HG03139 (cell line): ENCODE data around the gene DIDO1.
"Not testable (repeated sequence)": the region's sequence is repeated elsewhere in the genome, so short reads cannot be mapped to it uniquely, and the experiment has no call there.

Experiments
- ATAC-seq: cut with Tn5 transposase; IDR thresholded peaks from one replicate; pipeline ENCODE4 v1.9.1; 2021; ENCODE audit not compliant: unreplicated experiment

The DIDO1 gene

DNA sequence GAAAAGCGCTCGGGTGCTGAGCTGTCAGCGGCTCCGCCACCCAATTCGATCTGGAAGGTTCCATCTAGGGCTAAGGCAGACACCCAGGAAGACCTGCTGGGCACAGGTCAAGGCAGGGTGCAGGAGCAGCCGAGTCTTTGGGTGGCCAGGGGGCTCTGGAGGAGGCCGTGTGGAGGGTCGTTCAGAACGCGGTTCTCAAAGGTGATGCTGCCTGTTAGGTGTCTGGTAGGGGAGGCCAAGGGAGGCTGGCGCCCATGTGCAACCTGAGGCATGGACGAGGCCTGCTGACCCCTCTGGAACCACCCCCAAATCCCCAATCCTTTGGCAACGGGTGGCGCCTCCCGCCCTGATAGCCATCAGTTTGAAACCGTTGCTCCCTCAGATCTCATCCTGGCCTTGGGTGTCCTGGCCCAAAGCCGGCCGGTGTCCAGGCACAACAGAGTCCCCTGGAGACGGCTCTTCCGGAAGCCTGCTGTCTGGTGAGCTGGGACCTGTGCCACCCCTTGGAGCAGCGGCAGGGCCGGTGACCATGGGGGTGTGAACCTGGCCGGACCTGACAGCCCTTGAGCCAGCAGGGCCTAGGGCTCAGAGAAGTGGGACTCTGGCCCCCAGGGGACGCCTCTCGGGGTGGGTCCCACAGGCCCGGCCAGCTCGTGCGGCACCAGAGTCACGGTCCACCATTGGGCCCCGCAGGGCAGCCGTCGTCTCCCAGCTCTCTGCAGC, 36.7 kb upstream of the DIDO1 start:
- ATAC-seq: no peak

DNA sequence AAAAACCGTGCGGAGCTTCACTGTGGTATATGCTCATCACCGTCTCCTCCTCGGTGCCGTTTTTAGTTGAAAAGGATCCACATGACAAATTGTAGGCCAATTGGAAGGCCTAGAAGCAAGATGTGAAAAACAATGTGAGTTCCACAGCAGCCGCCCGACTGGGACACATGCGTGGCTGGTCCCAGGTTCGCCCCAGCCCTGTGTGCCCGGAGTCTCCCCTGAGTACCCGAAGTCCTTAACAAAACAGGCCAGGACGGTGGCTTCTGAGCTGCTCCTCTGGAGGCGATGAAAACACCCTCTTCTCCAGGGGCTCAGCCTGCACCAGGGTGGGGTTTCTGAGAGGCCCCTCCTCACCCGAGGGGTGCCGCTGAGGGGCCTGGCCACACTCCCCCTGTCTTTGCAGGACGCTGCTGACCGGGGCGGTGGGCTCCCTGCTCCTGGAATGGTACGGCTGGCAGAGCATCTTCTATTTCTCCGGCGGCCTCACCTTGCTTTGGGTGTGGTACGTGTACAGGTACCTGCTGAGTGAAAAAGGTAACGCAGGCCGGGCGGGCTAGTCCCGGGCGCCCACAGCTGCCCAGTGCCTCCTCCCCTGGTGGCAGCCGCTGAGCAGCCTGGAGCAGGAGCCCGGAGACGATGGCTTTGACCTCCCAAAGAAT, 36.0 kb upstream of the DIDO1 start:
- no peak for ATAC-seq

DNA sequence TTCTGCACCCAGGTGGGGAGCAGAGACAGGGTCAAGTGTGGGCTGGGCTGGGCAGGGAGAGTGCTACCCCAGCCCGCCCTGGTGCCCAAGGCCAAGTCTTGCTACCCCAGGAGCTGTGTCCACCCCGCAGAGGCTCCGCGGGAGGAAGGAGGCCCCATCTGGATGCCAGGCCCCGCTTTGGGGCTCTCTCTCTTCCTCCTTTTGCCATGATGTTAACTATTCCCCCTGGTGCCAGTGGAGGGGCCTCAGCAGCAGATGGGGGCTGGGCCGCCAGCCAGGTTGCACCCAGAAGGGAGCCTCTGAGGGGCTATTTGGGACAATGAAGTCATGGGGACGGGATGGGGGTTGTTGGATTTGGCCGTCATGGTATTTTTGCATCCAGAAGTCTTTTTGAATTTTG, 35.5 kb upstream of the DIDO1 start:
- ATAC-seq: no peak

DNA sequence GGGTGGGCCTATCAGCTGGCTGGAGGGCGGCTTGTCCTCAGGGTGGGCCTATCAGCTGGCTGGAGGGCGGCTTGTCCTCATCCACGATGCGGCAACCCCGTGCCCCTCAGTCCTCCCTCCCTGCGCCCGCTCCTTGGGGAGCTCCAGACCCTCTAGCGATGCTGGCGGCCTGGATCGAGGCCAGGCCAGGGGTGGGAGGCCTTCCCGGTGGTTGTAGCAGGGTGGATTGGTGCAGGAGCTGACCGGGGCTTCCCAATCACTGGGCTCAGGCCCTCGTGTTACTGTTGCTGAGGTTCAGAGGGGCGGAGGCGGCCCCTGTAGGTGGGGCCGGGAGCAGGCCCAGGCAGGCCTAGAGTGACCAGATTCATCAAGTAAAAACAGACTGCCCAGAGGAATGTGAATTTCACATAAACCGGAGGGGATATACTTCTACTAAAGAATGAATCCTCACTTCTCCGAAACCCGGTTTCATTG, 35.0 kb upstream of the DIDO1 start:
- no peak for ATAC-seq

DNA sequence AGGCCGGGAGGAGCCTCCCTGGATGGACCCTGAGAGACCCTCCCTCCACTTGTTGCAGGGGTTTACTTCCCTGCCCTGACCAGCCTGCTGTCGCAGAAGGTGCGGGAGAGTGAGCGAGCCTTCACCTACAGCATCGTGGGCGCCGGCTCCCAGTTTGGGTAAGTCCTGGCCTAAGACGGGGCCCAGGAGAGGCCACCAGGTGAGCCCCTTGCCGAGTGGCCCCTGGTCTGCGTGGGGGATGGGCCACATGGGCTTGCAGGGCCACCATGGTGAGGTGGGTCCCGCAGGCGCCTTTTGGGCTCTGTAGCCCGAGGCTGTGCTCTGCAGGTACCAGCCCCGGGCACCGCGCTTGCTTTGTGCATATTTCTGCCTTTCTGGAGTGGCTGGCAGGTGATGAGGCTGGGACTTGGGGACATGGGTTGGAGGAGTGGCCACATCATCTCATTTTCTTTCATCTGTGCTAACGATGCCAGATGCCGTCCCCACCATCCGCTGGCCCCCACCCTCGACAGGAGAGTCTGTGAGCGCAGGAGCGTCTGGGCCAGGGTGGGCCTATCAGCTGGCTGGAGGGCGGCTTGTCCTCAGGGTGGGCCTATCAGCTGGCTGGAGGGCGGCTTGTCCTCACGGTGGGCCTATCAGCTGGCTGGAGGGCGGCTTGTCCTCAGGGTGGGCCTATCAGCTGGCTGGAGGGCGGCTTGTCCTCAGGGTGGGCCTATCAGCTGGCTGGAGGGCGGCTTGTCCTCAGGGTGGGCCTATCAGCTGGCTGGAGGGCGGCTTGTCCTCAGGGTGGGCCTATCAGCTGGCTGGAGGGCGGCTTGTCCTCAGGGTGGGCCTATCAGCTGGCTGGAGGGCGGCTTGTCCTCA, 34.4 kb upstream of the DIDO1 start:
- ATAC-seq: not testable (repeated sequence)

DNA sequence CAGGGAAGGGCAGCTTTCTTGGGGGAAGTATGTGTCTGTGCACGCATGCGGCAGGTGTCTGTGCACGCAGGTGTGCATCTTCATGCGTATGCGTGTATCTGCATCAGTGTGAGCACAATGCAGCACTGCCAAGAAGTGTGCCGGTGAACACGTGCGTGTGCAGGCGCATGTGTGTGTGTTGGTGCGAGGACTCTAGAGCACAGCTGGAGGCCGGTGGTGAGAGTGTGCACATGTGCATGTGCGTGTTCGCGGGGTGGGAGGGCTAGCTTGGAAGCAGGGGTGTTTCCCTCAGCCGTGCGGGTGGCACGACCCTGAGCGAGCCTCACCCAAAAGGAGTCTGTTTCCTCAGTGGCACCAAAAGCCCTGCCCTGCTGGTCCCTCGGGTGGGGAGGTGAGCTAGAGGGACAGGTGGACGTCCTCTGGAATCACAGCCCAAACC, 33.7 kb upstream of the DIDO1 start:
- no peak for ATAC-seq

DNA sequence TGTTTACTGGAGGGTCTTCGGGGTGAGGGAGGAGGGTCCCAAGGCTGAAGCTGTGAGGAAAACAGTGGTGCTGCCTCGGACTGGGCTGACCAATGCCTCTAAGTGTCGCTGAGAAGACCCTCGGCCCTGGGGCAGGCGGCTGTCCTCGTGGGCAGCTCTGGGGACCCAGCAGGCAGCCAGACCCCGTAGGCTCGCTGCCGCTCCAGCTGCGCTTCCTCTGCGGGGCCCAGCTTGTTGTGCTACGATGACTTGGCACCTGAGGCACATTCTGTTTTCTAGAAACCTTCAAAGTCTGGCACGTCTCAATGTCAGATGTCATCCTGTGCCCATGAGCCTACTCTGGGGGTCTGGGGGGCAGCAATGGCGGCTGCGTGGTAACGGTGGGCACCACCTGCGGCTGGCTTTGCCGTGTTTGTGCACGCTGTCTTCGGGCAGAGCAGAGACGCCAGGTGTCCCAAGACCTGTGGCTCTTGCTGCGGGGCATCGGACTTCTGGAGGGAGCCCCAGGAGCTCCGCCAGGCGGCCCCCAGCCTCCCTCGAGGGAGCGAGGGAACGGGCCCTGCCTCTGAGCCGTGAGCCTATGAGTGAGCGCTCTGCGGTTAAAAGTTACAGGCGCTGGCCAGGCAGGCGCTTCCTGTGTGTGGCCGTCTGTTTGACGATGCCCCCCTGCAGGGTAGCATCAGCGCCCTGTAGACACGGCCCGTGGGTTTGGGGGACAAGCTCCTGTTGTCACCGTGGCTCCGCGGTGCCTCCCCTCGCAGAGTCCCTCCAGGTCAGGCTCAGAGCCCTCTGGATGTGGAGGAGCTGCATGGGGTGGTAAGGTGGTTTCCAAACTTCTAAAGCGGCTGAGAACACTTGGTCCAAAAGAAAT, 33.0 kb upstream of the DIDO1 start:
- ATAC-seq: no peak

DNA sequence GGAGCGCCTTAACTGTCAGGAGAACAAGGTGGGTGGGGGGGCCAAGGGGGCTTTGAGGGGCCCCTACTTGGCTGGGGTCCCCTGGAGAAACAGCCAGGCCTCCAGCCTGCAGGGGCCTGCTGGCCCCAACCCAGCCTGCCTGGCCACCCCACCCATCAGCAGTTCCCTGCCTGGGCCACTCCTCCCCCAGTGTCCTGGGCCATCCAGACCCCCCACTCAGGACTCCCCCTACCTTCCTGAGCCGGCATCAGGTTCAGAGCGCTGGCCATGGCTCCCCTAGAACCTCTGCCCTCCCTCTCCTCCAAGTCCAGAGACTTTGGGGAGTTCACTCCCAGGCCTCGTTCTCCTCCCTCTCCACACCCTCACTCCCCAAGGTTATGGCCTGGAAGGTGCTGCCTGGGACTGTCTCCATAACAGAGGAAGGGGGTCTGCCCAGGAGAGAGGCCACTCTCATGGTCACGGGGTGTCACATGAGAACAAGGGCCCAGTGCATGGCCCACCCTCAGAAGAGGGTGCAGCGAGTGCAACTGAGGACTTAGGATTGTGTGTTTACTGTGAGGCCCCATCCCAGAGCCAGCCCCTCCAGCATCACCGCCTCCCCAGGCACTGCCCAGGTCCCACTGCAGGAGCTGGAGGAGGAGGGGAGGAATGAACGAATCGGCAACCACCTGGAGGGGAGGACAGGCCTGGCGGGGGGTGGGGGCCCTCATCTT, 32.2 kb upstream of the DIDO1 start:
- no peak for ATAC-seq

DNA sequence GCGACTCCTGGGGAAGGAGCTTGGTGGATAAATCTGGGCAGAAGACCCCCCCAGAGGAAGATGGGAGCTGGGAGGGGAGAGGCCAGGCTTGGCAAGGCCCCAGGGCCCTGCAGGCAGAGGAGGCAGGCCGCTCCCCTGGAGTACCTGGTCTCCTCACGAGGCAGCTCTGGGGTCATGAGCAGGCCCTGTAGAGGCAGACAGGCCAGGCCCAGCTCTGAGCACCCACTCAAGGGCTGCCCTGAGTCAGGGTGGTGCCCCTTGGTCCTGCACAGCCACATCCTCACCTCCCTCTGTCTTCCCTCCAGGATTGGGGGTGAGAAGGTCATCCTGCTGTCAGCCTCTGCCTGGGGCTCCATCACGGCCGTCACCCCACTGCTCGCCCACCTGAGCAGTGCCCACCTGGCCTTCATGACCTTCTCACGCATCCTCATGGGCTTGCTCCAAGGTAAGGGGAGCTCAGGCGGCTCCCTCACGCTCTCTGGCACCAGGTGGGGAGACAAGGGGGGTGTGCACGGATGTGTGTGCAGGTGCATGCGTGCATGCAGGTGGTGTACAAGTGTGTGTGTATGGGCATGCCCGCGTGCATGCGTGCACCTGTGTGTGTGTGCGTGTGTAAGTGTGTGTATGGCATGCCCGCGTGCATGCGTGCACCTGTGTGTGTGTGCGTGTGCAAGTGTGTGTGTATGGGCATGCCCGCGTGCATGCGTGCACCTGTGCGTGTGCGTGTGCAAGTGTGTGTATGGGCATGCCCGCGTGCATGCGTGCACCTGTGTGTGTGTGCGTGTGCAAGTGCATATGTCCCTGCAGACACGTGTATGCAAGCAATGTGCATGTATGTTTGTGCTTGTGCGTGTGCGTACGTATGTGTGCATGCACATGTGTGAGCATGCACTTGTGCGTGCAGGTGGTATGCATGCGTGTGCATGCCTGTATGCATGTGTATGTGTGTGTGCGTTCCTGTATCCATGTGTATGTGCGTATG, 31.1 kb upstream of the DIDO1 start:
- no peak for ATAC-seq

DNA sequence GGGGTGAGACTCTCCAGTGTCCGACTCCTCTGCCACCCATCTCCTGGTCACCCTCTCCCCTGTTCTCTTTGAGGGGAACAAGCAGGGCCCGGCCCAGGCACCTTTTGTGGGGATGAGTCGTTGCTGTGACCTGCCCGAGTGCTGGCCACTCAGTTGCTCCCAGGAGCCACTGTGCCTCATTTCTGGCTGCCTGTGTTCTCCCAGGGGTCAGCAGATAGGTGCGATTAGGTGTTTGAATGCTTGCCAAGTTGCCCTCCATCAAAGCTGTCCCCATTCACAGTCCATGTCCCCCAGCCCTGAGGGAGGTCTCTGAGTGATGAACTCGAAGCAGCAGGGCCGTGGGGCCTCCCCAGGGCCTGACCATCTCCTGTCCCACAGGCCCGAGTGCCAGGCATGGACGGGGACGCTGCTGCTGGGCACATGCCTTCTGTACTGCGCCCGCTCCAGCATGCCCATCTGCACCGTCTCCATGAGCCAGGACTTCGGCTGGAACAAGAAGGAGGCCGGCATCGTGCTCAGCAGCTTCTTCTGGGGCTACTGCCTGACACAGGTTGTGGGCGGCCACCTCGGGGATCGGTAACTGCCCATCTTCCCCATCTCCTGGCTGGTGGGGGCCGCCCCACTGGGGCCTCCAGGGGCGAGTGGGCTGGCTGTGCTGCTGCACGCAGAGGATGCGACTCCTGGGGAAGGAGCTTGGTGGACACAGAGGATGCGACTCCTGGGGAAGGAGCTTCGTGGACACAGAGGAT, 30.3 kb upstream of the DIDO1 start:
- no peak for ATAC-seq

DNA sequence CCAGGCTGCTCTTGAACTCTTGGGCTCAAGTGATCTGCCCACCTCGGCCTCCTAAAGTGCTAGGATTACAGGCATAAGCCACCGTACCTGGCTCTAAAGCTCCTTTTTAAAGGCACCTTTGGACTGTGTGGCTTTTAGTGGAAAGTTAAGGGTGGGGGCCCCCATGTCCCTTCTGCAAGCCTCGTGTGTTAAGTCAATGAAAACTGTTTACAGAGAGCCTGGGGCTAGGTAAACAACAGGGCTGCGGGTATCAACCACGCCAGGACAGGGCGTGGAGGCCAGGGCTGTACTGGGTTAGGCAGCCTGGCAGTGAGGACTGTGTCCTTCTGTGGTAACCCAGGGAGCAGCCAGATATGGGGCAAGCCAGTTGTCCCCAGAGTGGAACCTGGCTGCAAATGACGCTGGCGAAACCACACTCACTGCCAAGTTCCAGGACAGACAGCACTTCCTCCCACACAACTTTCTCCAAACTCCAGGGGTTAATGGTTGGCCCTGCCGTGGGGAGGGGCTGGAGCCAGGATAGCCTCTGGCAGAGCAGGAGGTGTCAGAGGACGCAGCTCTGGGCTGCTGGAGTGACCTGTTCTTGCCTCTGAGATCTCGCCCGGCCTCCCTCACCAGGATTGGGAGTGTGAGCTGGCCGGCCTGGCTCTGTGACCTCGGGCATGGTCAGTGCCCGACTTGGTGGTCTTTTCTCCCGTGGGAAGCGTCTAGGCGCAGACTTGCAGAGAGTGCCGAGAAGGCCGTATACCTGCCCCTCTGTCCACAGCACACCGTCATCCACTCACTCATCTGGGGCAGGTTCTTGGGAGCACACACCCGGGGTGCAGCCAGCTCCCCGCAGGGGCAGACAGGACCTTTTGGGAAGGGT, 29.4 kb upstream of the DIDO1 start:
- no peak for ATAC-seq

DNA sequence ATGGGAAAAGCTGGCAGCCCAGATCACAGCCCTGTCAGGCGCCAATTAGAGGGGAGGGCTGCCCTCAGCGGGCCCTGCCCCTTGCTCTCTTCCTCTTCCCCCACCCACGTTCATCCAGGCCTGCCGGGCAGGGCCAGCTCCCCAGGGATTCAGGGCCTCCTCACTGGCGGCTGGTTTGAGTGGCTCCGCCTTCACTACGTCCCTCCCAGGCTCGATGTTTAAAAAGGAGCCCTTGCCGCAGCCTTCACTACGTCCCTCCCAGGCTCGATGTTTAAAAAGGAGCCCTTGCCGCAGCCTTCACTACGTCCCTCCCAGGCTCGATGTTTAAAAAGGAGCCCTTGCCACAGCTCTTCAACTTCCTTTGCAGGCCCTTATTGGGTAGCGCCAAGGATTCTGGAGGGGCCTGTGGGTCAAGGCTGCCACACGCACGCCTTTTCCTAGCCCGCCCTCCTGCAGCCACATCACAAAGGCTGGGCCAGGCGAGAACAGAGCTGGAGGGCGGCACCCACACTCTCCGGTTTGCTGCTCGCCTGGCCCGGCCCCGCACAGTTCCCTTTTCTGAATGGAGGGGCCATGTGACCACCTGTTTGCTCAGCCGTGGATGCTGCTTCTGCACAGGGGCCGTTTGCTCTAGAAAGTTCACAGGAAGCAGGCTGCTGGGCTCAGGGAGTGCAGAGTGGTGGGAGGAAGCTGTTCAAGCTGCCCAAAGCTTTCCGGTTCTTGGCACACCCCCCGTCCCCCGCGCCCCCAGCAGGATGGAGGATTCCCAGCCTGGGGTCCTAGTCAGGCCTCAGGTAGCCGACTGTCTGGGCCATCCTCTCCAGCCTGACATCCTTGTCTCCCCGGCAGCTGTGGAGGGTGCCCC, 27.8 kb upstream of the DIDO1 start:
- peak; percentile 64 for ATAC-seq

DNA sequence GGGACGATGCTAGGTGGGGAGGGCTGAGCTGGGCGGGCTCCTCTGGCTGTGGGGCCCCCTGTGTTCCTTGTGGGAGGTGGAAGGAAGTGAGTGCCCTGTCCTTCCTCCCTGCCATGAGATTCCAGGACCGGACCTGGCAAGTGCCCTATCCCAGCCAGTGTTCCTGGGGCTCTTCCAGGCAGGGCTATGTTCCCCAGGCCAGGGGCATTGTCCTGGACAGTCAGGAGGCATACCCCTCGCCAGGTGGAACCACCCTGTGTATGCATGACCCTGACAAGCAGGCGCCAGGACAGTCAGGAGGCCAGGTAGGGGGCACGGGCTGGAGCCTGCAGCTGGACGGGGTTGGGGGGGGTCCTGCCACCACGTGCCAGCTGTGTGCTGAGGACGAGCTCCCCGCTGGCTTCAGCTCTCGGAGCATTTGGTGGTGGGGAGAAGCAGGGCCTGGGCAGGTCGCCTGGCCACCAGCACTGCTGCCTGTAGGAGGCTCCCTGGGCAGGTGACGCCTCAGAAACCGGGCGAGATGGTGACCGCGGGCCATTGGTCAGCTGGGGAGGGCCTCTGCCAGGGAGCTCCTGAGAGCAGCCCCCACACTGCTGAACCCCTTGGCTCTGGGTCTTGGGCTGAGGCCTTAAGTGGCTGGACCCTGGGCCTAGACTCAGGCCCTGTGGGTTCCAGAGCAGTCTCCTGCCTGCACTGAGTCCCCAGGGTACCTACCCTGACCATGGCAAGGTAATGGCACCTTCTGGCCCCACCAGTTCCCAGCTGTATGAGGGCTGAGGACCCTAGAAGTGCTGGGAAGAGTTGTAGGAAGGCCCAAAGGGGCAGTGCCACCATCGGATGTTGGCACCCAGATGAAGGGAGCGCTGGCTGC, 26.9 kb upstream of the DIDO1 start:
- no peak for ATAC-seq

DNA sequence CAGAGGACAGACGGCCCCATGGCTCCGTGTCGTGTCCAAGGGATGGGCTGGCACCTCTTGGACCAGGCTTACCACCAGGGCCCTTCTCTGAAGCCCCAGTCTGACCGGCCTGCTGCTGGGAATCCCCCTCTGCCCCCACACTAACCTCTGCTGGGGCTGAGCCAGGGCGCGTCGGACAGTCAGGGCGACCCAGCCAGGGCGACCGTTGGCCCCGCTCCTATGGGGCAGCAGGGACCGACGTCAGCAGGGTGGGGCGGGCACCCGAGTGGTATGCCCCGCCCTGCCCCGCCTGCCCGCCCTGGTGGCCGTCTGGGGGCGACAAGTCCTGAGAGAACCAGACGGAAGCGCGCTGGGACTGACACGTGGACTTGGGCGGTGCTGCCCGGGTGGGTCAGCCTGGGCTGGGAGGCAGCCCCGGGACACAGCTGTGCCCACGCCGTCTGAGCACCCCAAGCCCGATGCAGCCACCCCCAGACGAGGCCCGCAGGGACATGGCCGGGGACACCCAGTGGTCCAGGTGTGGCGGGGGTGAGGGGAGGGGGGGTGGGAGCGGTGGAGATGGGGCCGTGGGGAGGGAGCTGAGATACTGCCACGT, 26.2 kb upstream of the DIDO1 start, which contains the start of gene SLC17A9:
Gene SLC17A9 (plus strand): TSS at position 337 of the 595 bp plus-strand sequence. CDS start 122 bp downstream, at position 459.
- peak; percentile 31 for ATAC-seq

DNA sequence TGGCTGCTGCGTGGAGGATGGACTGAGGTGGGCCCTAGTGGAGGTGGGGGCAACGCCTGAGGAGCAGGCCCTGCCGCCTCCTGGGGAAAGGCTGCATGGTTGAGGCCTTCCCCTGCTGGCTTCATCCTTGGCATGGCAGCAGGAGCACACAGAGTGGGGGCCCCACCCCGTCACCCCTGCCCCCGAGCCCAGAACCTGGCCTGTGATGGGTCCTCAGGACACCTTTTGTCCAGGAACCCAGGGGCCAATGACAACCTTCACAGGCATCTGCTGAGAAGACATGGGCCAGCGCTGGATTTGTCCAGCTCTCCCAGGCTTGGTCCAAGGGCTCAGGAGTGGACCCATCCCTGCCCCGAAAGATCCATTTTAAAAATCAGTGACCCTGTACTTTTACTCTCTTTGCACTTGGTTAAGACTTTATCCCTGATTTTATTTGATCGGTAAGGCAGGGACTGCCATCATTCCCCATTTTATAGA, 25.6 kb upstream of the DIDO1 start:
- no peak for ATAC-seq
